BJ (cell line): ENCODE measurements around the gene MAPK7. TPM values are rescaled to one million over a fixed set of nuclear protein-coding genes. Genes with fewer than 3 reads are reported as not detected.
A peak's percentile ranks its signal among the peaks of the same experiment; 100 is the strongest.

Experiments
- CTCF ChIA-PET: fragments of 350-600 bp; formaldehyde crosslinking; extraction: SDS; loops from one replicate; lab custom pipeline; 2021; ENCODE audit warnings: antibody characterized with exemption, inconsistent platforms; lab: Yijun Ruan, JAX
- POLR2A ChIA-PET: fragments of 300-600 bp; sonication (Branson Sonifier 250); formaldehyde crosslinking; extraction: SDS; loops from one replicate; lab custom pipeline; 2021; ENCODE audit warnings: antibody characterized with exemption; lab: Charles Lee
- DNase-seq: peaks from one replicate; pipeline ENCODE4 v3.0.0-alpha.2; 2011; ENCODE audit warnings: low read depth
- H3K27me3 ChIP-seq: 2 replicates; pipeline ENCODE4 v1.6.0; 2011; ENCODE audit warnings: low read length; ENCODE audit not compliant: control insufficient read depth, insufficient read depth
- H3K36me3 ChIP-seq: 2 replicates; pipeline ENCODE4 v1.5.1; 2011; ENCODE audit warnings: low read length; ENCODE audit not compliant: control insufficient read depth, insufficient read depth
- H3K4me3 ChIP-seq: 2 replicates; pipeline ENCODE4 v1.5.1; 2011; ENCODE audit warnings: low read depth, mild to moderate bottlenecking, control low read depth, low read length
- polyA plus RNA-seq: library from polyadenylated mRNA; depleted of rRNA; stranded (reverse); fragments of >200 nt; gene quantifications from 2 replicates; pipeline ENCODE4 v1.2.3, GENCODE V29; 2011
- TF ChIP-seq, protein P1 (sequence below): IDR thresholded peaks from 2 replicates; pipeline ENCODE4 v1.5.1; 2011; ENCODE audit warnings: low read depth, mild to moderate bottlenecking, control low read depth, inconsistent platforms, low read length, moderate library complexity; ENCODE audit not compliant: insufficient read depth

Gene MAPK7
- polyA plus RNA-seq, 1 experiment = 10.7 TPM

DNA sequence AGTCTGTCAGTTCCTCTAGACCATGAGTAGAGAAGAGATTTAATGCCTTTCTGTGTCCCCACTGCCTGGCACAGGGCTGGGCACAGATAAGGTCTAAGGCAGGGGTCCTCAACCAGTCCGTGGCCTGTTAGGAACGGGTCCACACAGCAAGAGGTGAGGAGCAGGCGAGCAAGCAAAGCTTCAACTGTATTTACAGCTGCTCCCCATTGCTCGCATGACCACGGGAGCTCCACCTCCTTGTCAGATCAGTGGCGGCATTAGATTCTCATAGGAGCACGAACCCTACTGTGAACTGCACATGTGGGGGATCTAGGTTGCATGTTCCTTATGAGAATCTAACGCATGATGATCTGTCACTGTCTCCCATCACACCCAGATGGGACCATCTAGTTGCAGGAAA lies 17.5 kb upstream of the MAPK7 start:
- no peak for DNase-seq
- POLR2A ChIA-PET = no interaction called here
- Histone ChIP-seq H3K4me3 (no peak overlapping the region), H3K36me3 (peaks cover 2% of the 10 kb centered on the region; the same call in 1 of the 2 replicates), H3K27me3 (no peaks in the 10 kb centered on the region)
- CTCF ChIA-PET = interaction anchor here (1.1 to 5.9 kb wide), 2 partner anchors 19 to 87 kb away, joined by 3 to 178 read pairs; no protein-coding TSS in a partner anchor
- TF ChIP-seq, protein P1, sequence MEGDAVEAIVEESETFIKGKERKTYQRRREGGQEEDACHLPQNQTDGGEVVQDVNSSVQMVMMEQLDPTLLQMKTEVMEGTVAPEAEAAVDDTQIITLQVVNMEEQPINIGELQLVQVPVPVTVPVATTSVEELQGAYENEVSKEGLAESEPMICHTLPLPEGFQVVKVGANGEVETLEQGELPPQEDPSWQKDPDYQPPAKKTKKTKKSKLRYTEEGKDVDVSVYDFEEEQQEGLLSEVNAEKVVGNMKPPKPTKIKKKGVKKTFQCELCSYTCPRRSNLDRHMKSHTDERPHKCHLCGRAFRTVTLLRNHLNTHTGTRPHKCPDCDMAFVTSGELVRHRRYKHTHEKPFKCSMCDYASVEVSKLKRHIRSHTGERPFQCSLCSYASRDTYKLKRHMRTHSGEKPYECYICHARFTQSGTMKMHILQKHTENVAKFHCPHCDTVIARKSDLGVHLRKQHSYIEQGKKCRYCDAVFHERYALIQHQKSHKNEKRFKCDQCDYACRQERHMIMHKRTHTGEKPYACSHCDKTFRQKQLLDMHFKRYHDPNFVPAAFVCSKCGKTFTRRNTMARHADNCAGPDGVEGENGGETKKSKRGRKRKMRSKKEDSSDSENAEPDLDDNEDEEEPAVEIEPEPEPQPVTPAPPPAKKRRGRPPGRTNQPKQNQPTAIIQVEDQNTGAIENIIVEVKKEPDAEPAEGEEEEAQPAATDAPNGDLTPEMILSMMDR = no peak

GRCh38 chr17:19361326-19361725 lies 17.0 kb upstream of the MAPK7 start:
- CTCF ChIA-PET = interaction anchor here (1.1 to 5.9 kb wide), 2 partner anchors 20 to 87 kb away, joined by 3 to 178 read pairs; no protein-coding TSS in a partner anchor
- POLR2A ChIA-PET = no interaction called here
- TF ChIP-seq, protein P1 = no peak
- no peak overlapping the region for H3K4me3 ChIP-seq
- H3K27me3 ChIP-seq = no peaks in the 10 kb centered on the region
- H3K36me3 ChIP-seq = peaks cover 2% of the 10 kb centered on the region; the same call in 1 of the 2 replicates
- no peak for DNase-seq

DNA sequence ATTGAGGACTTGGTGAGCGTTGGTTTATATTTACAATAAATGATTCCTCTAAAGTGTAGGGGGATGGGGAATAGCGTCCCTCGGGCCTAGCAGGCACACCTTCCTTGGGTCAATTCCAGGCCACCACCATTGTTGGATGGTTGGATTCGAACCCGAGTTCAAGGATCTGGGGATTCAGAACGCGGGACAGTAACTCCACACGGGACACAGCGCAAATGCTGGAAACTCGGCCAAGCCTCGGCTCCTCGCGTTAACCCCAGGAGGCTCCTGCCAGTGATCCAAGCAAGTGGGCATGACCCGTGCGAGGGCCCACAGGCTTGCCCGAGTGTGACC lies 16.4 kb upstream of the MAPK7 start:
- Histone ChIP-seq H3K36me3 (peaks cover 2% of the 10 kb centered on the region; the same call in 1 of the 2 replicates), H3K27me3 (no peaks in the 10 kb centered on the region), H3K4me3 (peak overlapping the region; percentile 56)
- CTCF ChIA-PET = interaction anchor here (1.1 to 5.9 kb wide), 11 partner anchors 13 to 404 kb away, joined by 3 to 178 read pairs (median 11); no protein-coding TSS in a partner anchor
- no peak for DNase-seq
- TF ChIP-seq, protein P1 = no peak
- POLR2A ChIA-PET = no interaction called here

GRCh38 chr17:19362277-19363113 lies 15.8 kb upstream of the MAPK7 start, which contains the start of gene B9D1:
Gene B9D1 (minus strand): TSS chr17:19362723. CDS start chr17:19362569, 154 bp downstream.
- no peak for DNase-seq
- Histone ChIP-seq H3K4me3 (peak within 1 kb of the TSS; percentile 56), H3K27me3 (no peaks in the 10 kb centered on the region), H3K36me3 (peaks cover 1% of the 10 kb centered on the region; the same call in 1 of the 2 replicates)
- ChIA-PET CTCF (interaction anchor here (0.6 to 5.9 kb wide), 43 partner anchors 8 to 444 kb away, joined by 3 to 178 read pairs (median 5); partner anchors contain the start of genes ALDH3A2 and MAPK7), POLR2A (no interaction called here)
- TF ChIP-seq, protein P1 = peak; percentile 93

- Histone ChIP-seq H3K27me3 (no peaks in the 10 kb centered on the region), H3K36me3 (peaks cover 1% of the 10 kb centered on the region; the same call in 1 of the 2 replicates), H3K4me3 (peak overlapping the region; percentile 56; the same call in 1 of the 2 replicates)
- TF ChIP-seq, protein P1 = no peak
- POLR2A ChIA-PET = no interaction called here
- CTCF ChIA-PET = interaction anchor here (0.5 to 5.9 kb wide), 42 partner anchors 8 to 443 kb away, joined by 3 to 178 read pairs (median 6); partner anchors contain the start of gene MAPK7
- no peak for DNase-seq
These were observed 15.2 kb upstream of the MAPK7 start for GRCh38 chr17:19363114-19363438.
